HEK293 (cell line): Measurements from ENCODE around the gene DLG2.

Experiments used
- CTCF ChIA-PET: fragments of 350-600 bp; formaldehyde crosslinking; extraction: SDS; loops from one replicate; lab custom pipeline; 2021; ENCODE audit warnings: antibody characterized with exemption; lab: Yijun Ruan, JAX
- POLR2A ChIA-PET: fragments of 300-600 bp; formaldehyde crosslinking; extraction: SDS; loops from one replicate; lab custom pipeline; 2020; ENCODE audit warnings: antibody characterized with exemption, inconsistent platforms; lab: Yijun Ruan, JAX
- H3K27ac ChIP-seq: fragments of 200-500 bp; sonication (Bioruptor generic); 2 replicates; pipeline ENCODE4 v1.5.1; 2014; ENCODE audit warnings: low read depth, low read length, control low read depth, inconsistent platforms; ENCODE audit errors: extremely low read depth
- H3K36me3 ChIP-seq, 2 experiments: fragments of 200-500 bp in 1 of 2; sonication (Bioruptor generic) in 1 of 2; 1 replicate in 1 of 2; 2 replicates in 1 of 2; pipeline ENCODE4 v1.5.1; 2014 to 2017; ENCODE audit warnings: inconsistent platforms in 2 of 2, low read length in 2 of 2; ENCODE audit not compliant: control insufficient read depth in 2 of 2, insufficient read depth in 1 of 2
- H3K4me1 ChIP-seq: fragments of 200-500 bp; sonication (Bioruptor generic); 2 replicates; pipeline ENCODE4 v1.5.1; 2014; ENCODE audit warnings: mild to moderate bottlenecking, low read length, inconsistent platforms; ENCODE audit not compliant: control insufficient read depth, insufficient read depth
- H3K4me3 ChIP-seq: 2 replicates; pipeline ENCODE4 v1.5.1; 2011; ENCODE audit warnings: low read depth, mild to moderate bottlenecking, control low read depth, low read length, moderate library complexity
- H3K9me3 ChIP-seq: fragments of 200-500 bp; sonication (Bioruptor generic); 2 replicates; pipeline ENCODE4 v1.5.1; 2014; ENCODE audit warnings: low read depth, low read length, inconsistent platforms; ENCODE audit not compliant: control insufficient read depth, insufficient read depth
- CTCF ChIP-seq: fragments of 450-650 bp; formaldehyde crosslinking; IDR thresholded peaks from 2 replicates; pipeline ENCODE4 v1.5.1; 2016; ENCODE audit warnings: missing biosample characterization, missing genetic modification characterization
- FEZF1 ChIP-seq: fragments of 450-650 bp; formaldehyde crosslinking; IDR thresholded peaks from 2 replicates; pipeline ENCODE4 v1.5.1; 2016; ENCODE audit warnings: missing biosample characterization, missing genetic modification characterization
- GFI1B ChIP-seq: fragments of 450-650 bp; formaldehyde crosslinking; IDR thresholded peaks from 2 replicates; pipeline ENCODE4 v1.5.1; 2016; ENCODE audit warnings: missing biosample characterization, missing genetic modification characterization
- GLIS1 ChIP-seq: fragments of 450-650 bp; formaldehyde crosslinking; IDR thresholded peaks from 2 replicates; pipeline ENCODE4 v1.5.1; 2016; ENCODE audit warnings: missing biosample characterization, missing genetic modification characterization
- KLF8 ChIP-seq: fragments of 450-650 bp; formaldehyde crosslinking; IDR thresholded peaks from 2 replicates; pipeline ENCODE4 v1.5.1; 2016; ENCODE audit warnings: missing biosample characterization, missing genetic modification characterization
- OVOL3 ChIP-seq: fragments of 450-650 bp; formaldehyde crosslinking; IDR thresholded peaks from 2 replicates; pipeline ENCODE4 v1.5.1; 2016; ENCODE audit warnings: missing biosample characterization, missing genetic modification characterization
- SP2 ChIP-seq: fragments of 450-650 bp; formaldehyde crosslinking; IDR thresholded peaks from 2 replicates; pipeline ENCODE4 v1.5.1; 2016; ENCODE audit warnings: missing biosample characterization, missing genetic modification characterization
- TCF7L2 ChIP-seq: IDR thresholded peaks from 2 replicates; pipeline ENCODE4 v1.6.1; 2011; ENCODE audit warnings: low read depth, mild to moderate bottlenecking, inconsistent platforms, low read length, moderate library complexity, borderline replicate concordance
- YY2 ChIP-seq: fragments of 450-650 bp; formaldehyde crosslinking; IDR thresholded peaks from 2 replicates; pipeline ENCODE4 v1.5.1; 2016; ENCODE audit warnings: missing biosample characterization, missing genetic modification characterization
- ZBTB17 ChIP-seq: fragments of 450-650 bp; formaldehyde crosslinking; IDR thresholded peaks from 2 replicates; pipeline ENCODE4 v1.5.1; 2016; ENCODE audit warnings: missing biosample characterization, missing genetic modification characterization
- ZBTB21 ChIP-seq: fragments of 450-650 bp; formaldehyde crosslinking; IDR thresholded peaks from 2 replicates; pipeline ENCODE4 v1.5.1; 2017; ENCODE audit warnings: missing biosample characterization, missing genetic modification characterization
- ZBTB44 ChIP-seq: fragments of 450-650 bp; IDR thresholded peaks from 2 replicates; pipeline ENCODE4 v1.5.1; 2018; ENCODE audit warnings: missing biosample characterization, mild to moderate bottlenecking, missing genetic modification characterization
- ZBTB7A ChIP-seq: fragments of 450-650 bp; formaldehyde crosslinking; IDR thresholded peaks from 2 replicates; pipeline ENCODE4 v1.5.1; 2016; ENCODE audit warnings: low read depth, missing biosample characterization, missing genetic modification characterization
- ZNF10 ChIP-seq: fragments of 450-650 bp; formaldehyde crosslinking; IDR thresholded peaks from 2 replicates; pipeline ENCODE4 v1.5.1; 2017; ENCODE audit warnings: missing biosample characterization, missing genetic modification characterization
- ZNF112 ChIP-seq: fragments of 450-650 bp; formaldehyde crosslinking; IDR thresholded peaks from 2 replicates; pipeline ENCODE4 v1.5.0; 2017; ENCODE audit warnings: missing biosample characterization, missing genetic modification characterization
- ZNF148 ChIP-seq: fragments of 450-650 bp; formaldehyde crosslinking; IDR thresholded peaks from 2 replicates; pipeline ENCODE4 v1.5.0; 2017; ENCODE audit warnings: missing biosample characterization, missing genetic modification characterization, borderline replicate concordance
- ZNF155 ChIP-seq: fragments of 450-650 bp; formaldehyde crosslinking; IDR thresholded peaks from 2 replicates; pipeline ENCODE4 v1.5.1; 2016; ENCODE audit warnings: missing biosample characterization, missing genetic modification characterization
- ZNF350 ChIP-seq: fragments of 450-650 bp; formaldehyde crosslinking; IDR thresholded peaks from 2 replicates; pipeline ENCODE4 v1.5.0; 2017; ENCODE audit warnings: missing biosample characterization, mild to moderate bottlenecking, missing genetic modification characterization
- ZNF423 ChIP-seq: fragments of 450-650 bp; formaldehyde crosslinking; IDR thresholded peaks from 2 replicates; pipeline ENCODE4 v1.5.1; 2016; ENCODE audit warnings: missing biosample characterization, missing genetic modification characterization
- ZNF558 ChIP-seq: fragments of 450-650 bp; formaldehyde crosslinking; IDR thresholded peaks from 2 replicates; pipeline ENCODE4 v1.5.1; 2016; ENCODE audit warnings: missing biosample characterization, missing genetic modification characterization
- ZNF561 ChIP-seq: fragments of 450-650 bp; IDR thresholded peaks from 2 replicates; pipeline ENCODE4 v1.5.1; 2018; ENCODE audit warnings: missing biosample characterization, missing genetic modification characterization, borderline replicate concordance
- ZNF580 ChIP-seq: fragments of 450-650 bp; formaldehyde crosslinking; IDR thresholded peaks from 2 replicates; pipeline ENCODE4 v1.5.1; 2016; ENCODE audit warnings: missing biosample characterization, missing genetic modification characterization
- ZNF596 ChIP-seq: fragments of 450-650 bp; IDR thresholded peaks from 2 replicates; pipeline ENCODE4 v1.5.0; 2018; ENCODE audit warnings: missing biosample characterization, mild to moderate bottlenecking, missing genetic modification characterization, moderate library complexity
- ZNF623 ChIP-seq: fragments of 450-650 bp; formaldehyde crosslinking; IDR thresholded peaks from 2 replicates; pipeline ENCODE4 v1.5.1; 2016; ENCODE audit warnings: missing biosample characterization, missing genetic modification characterization
- ZNF76 ChIP-seq: fragments of 450-650 bp; formaldehyde crosslinking; IDR thresholded peaks from 2 replicates; pipeline ENCODE4; 2016; ENCODE audit warnings: low read depth, missing biosample characterization, missing genetic modification characterization, borderline replicate concordance
- ZNF776 ChIP-seq: fragments of 450-650 bp; formaldehyde crosslinking; IDR thresholded peaks from 2 replicates; pipeline ENCODE4 v1.5.0; 2017; ENCODE audit warnings: missing biosample characterization, missing genetic modification characterization, borderline replicate concordance
- ZNF792 ChIP-seq: fragments of 450-650 bp; formaldehyde crosslinking; IDR thresholded peaks from 2 replicates; pipeline ENCODE4 v1.5.1; 2016; ENCODE audit warnings: missing biosample characterization, missing genetic modification characterization

The DLG2 gene

GRCh38 chr11:83521647-83522596 lies 2105.2 kb downstream of the DLG2 start:
- POLR2A ChIA-PET = no interaction called here

GRCh38 chr11:83520849-83521248 lies 2106.3 kb downstream of the DLG2 start:
- ChIA-PET CTCF (interaction anchor here (0.9 kb wide), 1 partner anchor 19 kb away, joined by 5 read pairs; no protein-coding TSS in a partner anchor), POLR2A (no interaction called here)
- no peak overlapping the region for H3K4me3 ChIP-seq
- H3K4me1 ChIP-seq = no peaks in the 10 kb centered on the region
- TF ChIP-seq ZNF558 = no peak
- no peak for TF ChIP-seq GFI1B
- no peak for TF ChIP-seq GLIS1 (tag by site-specific recombination)
- TF ChIP-seq KLF8 (tag by site-specific recombination) = no peak
- no peak for TF ChIP-seq ZBTB21 (tag by site-specific recombination)
- TF ChIP-seq ZBTB44 = no peak
- no peak for TF ChIP-seq ZNF155 (tag by site-specific recombination)
- no peak for TF ChIP-seq ZNF112 (tag by site-specific recombination)
- TF ChIP-seq ZNF623 (tag by site-specific recombination) = no peak
- TF ChIP-seq ZBTB17 (tag by site-specific recombination) = no peak
- TF ChIP-seq ZNF76 (tag by site-specific recombination) = no peak
- TF ChIP-seq ZNF580 (tag by site-specific recombination) = no peak
- no peak for TF ChIP-seq ZNF561
- TF ChIP-seq CTCF (tag by site-specific recombination) = no peak
- no peaks in the 10 kb centered on the region for H3K36me3 ChIP-seq
- H3K9me3 ChIP-seq = no peaks in the 10 kb centered on the region
- H3K27ac ChIP-seq = no peak overlapping the region

More at GRCh38 chr11:83521647-83522596, 2105.2 kb downstream of the DLG2 start:
- no peak for TF ChIP-seq ZNF10
- Histone ChIP-seq H3K4me3 (no peak overlapping the region), H3K9me3 (no peaks in the 10 kb centered on the region), H3K27ac (no peak overlapping the region), H3K4me1 (no peaks in the 10 kb centered on the region), H3K36me3 (no peaks in the 10 kb centered on the region)
- CTCF ChIA-PET = interaction anchor here (0.7 to 0.9 kb wide), 6 partner anchors 19 to 682 kb away, joined by 3 to 6 read pairs (median 5); no protein-coding TSS in a partner anchor

- no peak overlapping the region for H3K4me3 ChIP-seq
- CTCF ChIA-PET = interaction anchor here (0.6 kb wide), 1 partner anchor 831 kb away, joined by 4 read pairs; no protein-coding TSS in a partner anchor
- H3K27ac ChIP-seq = no peak overlapping the region
- H3K36me3 ChIP-seq = no peaks in the 10 kb centered on the region
- POLR2A ChIA-PET = no interaction called here
- H3K9me3 ChIP-seq = no peaks in the 10 kb centered on the region
- H3K4me1 ChIP-seq = no peaks in the 10 kb centered on the region
- TF ChIP-seq ZNF423 (tag by site-specific recombination) = no peak
- no peak for TF ChIP-seq ZNF776
- no peak for TF ChIP-seq OVOL3 (tag by site-specific recombination)
- no peak for TF ChIP-seq FEZF1 (tag by site-specific recombination)
- no peak for TF ChIP-seq ZNF155 (tag by site-specific recombination)
- TF ChIP-seq ZNF148 (tag by site-specific recombination) = no peak
- no peak for TF ChIP-seq ZNF792
- TF ChIP-seq ZBTB7A (tag by site-specific recombination) = no peak
- TF ChIP-seq YY2 (tag by site-specific recombination) = no peak
- no peak for TF ChIP-seq SP2 (tag by site-specific recombination)
- no peak for TF ChIP-seq ZNF350 (tag by site-specific recombination)
- no peak for TF ChIP-seq ZNF596 (tag by site-specific recombination)
- TF ChIP-seq ZNF76 (tag by site-specific recombination) = no peak
- TF ChIP-seq TCF7L2 = no peak
Observed at GRCh38 chr11:83511646-83512045, 2115.5 kb downstream of the DLG2 start.
